ENCODE results near the gene KPNA1.
A peak's percentile ranks its signal among the peaks of the same experiment; 100 is the strongest.

The KPNA1 gene

DNA sequence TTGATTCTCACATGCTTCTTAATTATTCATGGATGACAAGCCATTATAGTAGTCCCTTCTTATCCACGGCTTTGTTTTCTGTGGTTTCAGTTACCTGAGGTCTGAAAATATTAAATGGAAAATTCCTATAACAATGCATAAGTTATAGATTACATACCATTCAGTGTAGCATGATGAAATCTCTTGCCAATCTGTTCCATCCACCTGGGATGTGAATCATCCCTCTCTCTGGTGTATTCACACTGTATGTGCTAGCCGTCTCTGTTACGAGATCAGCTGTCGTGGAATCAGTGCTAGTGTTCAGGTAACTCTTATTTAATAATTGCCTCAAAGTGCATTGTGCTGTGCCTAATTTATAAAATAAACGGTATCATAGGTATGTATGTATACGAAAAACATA is 104.1 kb downstream of the KPNA1 start:
- DNase-seq = no peak

DNA sequence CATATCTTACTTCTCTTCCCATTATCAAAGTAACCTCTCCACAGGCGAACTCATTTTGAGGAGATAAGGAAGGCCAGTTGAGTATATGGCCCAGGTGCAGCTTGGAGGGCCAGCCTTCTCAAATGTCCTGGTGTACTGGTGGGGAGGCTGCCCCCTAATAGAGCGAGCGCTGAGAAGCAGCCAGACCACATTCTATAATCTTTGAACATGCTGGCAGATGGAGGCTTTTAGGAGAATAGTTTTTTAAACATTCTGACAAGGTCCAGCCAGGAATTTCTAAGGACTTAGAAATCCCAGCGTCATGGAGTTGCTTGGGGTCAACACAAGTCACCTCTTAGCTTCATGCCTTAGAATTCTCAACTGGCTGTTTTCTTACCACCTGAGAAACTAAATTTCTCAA is 104.6 kb downstream of the KPNA1 start:
- no peak for DNase-seq

DNA sequence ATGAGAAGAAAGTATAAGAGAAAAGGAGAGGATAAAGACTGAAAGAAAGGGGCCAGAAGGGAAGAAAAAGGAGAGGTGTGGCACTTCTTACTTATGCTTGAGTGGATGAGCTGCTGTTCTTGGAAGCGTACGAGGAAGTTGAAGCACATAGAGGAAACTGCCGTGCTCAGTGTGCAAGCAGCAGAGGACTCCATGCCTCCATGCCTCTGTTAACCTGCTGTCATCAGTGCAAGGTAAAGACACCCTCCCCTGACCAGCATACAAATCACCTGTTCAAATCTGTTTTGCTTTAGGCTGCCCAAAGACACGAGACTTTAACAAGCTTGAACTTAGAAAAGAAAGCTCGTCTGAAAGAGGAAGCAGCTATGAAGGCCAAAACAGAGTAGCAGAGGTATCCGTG is 105.3 kb downstream of the KPNA1 start:
- peak; percentile 5 for DNase-seq

DNA sequence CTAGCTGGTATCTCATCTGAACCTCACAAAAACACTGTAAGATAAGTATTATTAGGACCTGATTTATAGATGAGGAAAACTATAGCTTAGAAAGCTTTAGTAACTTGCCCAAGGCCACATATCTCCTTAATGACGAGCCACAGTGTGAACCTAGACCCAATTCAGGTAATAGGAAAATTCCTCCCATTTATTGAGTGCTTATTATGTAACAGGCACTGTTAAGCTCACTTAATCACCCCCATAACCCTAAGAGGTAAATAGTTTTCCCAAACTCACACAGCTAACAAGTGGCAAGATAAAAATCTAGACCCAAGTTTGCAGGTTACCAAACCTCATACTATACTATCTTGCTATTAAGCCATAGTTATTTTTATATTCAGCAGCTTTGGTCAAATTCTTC is 106.8 kb downstream of the KPNA1 start:
- DNase-seq = no peak

DNA sequence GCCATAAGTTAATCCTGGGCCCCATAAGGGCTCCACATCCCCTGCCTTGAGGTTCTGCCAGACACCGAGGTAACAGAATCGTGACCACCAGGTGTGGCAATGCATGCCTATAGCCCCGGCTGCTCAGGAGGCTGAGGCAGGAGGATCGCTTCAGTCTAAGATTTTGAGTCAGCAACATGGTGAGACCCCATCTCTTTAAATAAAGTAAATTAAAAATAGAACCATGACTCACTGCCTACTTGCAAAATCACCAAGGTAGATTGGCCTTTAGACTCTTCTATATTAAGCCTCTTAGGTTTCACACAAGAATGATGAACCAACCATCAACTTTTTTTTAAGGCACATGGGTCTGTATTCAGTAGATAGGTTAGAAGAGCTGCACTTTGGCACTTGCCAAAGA is 108.5 kb downstream of the KPNA1 start:
- no peak for DNase-seq

DNA sequence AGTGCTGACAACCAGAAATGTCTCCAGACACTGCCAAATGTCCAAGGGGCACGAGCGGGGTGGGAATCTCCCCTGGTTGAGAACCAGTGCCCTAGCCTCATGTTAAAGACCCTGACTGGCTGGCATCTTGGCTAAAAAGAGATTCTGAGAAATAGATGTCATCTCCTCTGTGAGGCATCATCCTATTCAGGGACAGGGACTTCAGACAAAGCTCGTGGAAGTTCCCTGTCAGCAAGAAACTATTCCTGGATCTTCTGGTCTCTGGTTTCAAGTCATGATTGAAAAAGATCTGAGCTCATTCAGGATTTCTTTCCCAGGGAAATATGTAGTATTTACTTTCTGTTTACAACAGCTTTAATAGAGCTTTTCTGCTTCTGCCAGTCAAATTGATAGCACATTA is 109.7 kb downstream of the KPNA1 start:
- no peak for DNase-seq

DNA sequence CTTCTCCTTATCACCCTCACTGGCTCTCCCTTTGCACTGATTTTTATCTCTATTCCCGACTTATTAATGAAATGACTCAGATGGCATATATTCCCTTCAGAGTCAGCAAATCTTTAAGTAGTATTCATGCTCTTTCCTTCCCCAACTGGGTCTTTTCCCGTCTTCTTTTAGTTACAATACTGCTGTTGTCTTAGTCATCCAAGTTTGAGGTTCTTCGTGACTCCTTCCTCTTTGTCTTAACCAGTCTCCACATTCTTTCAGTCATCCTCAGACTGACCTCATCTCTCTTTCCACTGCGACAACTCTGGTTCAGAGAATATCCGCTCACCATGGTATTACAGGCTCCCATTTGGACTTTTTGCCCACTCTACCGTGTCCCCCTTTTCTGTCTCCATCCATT is 111.2 kb downstream of the KPNA1 start:
- DNase-seq = no peak

DNA sequence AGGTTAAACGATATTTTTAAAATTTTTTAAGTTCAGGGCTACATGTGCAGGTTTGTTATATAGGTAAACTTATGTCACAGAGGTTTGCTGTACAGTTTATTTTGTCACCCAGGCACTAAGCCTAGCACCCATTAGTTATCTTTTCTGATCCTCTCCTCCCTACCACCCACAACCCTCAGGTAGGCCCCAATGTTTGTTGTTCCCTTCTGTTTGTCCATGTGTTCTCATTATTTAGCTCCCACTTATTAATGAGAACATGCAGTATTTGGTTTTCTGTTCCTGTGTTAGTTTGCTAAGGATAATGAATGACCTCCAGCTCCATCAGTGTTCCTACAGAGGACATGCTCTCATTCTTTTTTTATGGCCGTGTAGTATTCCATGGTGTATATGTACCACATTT is 115.8 kb downstream of the KPNA1 start:
- no peak for DNase-seq

DNA sequence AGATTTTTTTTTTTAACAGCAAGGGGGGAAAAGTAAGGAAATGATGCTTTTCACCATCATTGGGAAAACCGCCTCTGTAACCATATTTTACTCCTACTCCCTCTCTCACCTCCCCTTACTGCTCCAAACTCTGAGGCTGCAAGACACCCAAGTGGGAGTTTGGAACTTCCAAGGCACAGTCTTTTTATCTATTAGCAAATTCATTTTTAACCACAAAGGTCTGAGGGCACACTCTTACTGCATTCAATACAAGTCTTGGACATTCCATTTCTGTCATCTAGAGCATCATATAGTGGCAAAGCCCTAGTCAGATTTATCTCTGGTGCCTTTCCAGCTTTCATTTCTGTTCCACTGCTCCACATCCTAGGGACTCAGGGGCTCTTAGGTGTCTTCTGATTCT is 117.5 kb downstream of the KPNA1 start:
- DNase-seq = no peak

DNA sequence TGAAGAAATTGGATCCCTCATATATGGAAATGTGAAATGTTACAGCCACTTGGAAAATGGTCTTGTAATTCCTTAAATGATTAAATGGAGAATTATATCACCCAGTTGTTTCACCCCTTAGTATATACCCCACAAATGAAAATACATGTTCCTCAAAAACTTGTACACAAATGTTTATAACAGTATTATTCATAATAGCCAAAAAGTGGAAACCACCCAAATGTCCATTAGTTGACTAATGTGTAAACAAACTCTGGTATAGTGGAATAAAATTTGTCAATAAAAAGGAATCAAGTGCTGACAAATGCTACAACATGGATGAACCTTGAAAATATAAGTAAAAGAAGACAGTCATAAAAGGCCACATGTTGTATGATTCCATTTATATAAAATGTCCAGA is 118.2 kb downstream of the KPNA1 start:
- no peak for DNase-seq

DNA sequence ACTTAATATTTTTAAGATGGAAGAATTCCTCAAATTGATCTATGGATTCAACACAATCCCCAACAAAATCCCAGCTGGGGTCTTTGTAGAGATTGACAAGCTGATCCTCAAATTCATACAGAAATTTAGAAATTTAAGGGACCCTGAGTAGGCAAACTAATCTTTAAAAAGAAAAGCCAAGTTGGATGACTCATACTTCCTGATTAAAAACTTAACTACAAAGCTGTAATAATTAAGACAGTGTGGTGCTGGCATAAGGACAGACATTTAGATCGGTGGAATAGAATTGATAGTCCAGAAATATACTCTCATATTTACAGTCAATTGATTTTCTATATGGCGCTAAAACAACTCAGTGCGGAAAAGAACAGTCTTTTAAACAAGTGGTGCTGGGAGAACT is 119.2 kb downstream of the KPNA1 start:
- no peak for DNase-seq

DNA sequence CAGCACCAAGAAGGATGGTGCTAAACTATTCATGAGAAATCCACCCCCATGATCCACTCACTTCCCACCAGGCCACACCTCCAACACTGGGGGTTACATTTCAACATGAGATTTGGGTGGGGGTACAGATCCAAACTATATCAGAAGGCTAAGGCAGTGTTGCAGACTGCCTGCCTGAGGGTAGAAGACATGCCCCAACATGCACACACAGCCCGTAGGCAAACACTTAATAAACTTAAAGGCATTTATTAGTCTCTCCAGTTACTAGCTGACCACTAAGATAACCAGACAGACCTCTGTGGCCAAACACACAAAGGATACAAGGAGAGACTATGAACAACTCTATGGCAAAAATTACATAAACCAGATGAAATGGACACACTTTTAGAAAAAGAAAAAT is 120.6 kb downstream of the KPNA1 start:
- DNase-seq = no peak

DNA sequence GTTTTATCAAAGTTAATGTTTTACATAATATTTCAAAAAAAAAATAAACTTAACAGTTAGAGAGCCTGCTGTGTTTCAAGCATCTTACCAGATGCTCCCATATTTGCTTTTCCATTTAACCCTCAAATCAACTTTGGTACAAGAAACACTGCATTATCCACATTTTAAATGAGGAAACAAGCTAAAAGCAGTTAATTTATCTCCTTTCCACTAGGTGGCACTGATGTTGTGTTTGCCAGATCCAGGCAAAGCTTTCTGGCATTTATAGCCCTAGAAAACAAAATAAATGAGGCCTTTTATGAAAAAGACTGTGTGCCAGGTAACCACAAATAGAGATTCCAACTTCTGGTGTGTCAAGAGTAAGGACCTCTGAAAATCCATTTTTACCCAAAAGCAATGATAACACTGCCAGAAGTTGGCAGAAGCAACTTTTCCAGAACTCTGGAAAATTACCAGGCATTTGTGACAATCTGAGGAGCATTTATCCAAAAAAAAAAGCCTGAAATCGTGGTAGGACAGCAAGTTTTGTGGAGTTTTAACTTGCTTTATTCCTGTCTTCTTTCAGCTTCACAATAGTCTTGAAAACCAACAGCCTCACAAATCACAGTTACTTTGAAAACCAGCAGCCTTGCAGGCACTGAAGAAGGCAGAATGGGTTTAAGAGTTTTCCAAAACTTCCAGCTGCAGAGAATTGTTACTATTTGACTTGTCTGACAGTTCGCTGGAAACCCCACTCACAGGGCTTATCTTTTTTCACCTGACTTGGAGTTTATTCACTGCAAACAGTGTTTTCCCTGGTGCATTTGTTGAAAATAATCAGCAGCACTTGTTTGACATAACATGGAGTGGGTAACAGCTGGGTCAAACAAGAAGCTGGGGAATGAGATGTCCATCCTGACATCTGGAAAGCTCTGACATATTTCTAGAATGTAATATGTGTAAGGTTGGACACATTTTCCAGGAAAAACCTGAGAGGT is 121.6 kb downstream of the KPNA1 start:
- peak; percentile 4 for DNase-seq

DNA sequence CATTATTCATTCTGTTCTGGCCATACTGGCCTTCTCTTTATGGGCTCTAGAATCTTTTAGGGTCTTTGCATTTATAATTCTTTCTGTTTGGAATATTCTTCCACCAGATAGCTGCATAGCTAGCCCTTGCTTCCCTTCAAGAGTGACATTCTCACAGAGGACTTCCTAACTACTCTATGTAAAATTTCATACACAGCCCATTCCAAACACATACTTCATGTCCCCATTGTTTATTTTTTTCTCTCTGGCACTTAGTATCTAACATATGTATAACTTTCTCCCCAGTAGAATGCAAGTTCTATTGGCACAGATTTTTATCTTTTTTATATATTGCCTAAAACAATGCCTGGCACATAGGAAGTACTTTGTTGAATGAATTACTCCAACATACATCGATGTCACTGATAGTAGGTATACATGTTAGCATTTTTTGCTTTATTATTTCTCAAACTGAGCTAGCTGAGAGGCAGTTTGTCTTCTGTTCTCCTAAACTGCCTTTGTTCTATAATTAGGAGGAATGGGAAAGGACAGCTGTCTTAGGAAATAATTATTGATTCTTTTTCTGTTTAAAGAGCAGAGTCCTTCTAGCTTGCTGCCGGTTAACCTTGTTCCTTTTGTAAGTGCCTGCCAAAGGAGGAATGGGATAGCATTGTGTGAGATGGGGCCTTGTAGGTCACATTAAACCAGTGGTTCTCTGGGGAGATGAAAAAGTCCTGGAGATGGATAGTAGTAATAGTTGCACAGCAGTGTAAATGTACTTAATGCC is 122.9 kb downstream of the KPNA1 start:
- DNase-seq = no peak

DNA sequence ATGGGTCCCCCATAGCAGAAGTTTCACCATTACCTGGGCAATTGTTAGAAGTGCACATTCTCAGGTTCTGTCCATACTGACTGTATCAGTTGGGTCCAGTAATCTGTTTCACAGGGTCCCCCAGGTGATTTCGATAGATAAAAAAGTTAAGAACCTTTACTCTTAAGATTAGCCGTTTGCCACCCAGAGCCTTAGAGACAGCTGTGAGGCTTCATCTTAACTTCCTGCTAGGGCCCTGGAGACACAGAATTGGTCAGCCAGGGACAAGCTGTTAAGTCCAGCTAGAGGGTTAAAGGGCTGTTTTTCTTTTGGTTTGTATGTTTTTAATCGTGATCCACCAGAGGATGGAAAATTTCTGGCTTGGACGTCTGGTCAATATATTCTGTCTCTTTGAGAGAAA is 124.1 kb downstream of the KPNA1 start:
- DNase-seq = no peak

DNA sequence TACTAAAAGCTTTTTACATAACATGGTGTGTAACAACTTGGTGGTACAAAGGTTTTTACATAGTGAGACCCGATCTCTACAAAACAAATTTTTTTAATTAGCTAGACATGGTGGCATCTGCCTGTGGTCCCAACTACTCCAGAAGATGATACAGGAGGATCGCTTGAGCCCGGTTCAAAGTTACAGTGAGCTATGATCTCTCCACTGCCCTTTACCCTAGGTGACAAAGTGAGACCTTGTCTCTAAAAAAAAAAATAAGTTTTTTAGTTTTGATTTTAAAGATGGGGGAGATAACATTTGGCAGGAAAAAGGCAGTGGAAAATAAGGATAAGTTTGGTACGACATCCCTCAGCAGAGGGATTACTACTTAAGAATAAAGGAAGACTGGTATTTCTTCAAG is 124.8 kb downstream of the KPNA1 start:
- no peak for DNase-seq

DNA sequence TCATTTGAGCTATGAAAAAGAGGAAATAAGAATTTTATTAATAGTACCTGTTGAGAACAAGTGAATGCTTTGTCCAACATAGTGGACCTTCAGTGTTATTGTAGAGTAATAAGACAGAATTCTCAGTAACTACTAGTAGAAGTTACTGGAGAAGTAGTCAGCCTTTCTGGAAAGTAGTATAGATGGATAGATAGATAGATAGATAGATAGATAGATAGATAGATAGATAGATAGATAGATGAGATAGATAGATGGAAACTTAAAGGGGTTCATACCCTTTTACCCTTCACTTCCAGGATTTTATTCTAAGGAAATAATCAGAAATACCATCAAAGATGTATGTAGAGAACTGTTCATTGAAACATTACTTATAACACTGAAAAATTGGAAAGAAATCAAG is 125.5 kb downstream of the KPNA1 start:
- no peak for DNase-seq

DNA sequence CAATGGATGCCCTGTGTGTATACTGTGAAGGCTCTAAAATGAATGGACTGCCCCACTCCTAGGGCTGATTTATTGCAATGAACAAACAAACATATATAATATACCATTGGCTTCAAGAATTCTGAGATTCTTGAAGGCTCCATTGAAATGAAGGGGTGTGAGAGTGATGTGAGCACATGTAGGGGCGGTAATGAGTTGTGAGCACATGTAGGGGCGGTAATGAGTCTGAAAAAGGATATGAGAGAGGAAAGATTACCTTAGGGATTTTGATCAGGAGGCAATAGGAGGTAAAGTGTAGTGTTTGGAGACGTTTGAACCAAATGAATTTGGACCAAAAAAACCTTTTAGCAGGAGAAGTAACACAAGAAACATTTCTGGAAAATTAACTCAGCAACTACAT is 127.0 kb downstream of the KPNA1 start:
- DNase-seq = no peak

DNA sequence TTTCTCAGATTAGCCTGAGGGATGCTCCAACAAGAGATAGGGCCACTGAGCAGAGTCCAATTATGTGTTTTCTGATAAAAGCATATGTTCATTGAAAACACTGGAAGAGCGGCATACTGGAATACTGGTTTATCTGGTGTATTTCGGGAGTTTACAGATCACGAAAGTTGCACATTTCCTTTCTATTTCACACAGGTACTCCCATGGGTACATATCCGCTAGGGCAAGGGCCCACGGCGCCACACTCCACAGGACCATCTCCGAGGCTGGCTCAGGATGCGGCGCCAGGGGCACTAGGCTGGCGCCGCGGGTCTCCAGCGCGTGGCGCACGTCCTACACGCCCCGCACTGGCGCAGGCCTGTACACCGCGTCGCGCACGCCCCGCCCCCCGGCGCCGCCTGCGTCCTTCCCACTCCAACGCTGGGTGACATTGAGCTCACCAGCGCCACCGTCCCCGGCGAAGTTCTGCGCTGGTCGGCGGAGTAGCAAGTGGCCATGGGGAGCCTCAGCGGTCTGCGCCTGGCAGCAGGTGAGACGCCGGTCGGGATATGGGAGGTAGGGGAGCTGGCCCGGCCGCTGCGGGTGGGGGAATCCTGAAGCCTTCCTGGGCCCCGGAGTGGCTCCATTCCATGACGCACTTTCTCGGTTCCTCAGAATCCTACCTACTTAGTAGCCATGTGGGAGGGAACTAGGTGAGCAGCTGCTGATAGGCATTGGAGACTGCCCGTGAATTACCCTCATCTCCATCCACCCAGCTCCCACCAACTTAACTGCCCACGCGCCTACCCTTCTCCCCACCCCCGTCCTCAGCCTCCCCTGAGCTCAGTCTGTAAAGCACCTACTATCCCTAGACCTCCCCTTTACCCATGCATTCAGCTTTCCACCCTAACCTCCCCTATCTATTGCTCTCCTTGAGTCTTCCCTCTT is 130.7 kb downstream of the KPNA1 start, which contains the start of gene FAM162A:
FAM162A (plus strand) TSS at position 412 of the 927 bp plus-strand sequence; CDS start at position 496, 84 bp downstream.
- peak; percentile 92 for DNase-seq

DNA sequence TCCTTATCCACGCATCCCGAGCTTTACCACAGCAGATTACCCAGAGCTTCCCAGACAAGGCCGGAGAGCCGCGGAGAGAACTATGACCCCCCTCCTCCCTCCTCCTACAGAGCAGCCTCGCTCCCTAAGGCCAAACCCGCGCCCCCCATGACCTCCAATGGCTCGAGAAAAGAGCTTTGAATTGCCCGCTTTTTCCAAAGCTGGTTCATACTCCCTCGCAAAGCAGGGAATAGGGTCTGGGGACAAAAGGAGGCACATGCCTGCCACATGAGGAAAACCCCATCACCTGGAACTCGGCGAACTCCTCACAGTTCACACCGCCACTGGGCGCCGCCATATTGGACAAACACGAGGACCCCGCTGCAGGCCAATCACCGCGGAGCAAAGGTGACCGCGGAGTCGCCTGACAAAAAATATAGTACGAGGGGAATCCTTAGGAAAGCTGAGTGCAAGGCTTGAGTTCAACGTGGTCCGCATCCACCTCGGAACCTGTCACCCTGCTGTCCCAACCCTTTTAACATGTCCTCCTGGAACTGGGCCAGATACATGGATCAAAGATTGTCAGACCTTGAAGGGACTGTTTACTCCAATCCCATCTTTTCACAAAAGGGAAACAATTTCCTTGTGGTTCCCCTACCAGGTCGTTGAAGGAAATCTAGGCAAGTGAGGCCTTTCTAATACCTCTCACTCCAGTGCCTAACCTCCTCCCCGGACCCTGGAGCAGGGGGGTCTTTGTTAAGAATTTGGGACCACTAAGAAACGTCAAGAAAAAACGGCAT is 131.7 kb downstream of the KPNA1 start, which contains the start of gene MIX23:
MIX23 (minus strand) TSS at position 344 of the 779 bp plus-strand sequence; CDS start at position 337, 7 bp downstream.
- peak; percentile 78 for DNase-seq

DNA sequence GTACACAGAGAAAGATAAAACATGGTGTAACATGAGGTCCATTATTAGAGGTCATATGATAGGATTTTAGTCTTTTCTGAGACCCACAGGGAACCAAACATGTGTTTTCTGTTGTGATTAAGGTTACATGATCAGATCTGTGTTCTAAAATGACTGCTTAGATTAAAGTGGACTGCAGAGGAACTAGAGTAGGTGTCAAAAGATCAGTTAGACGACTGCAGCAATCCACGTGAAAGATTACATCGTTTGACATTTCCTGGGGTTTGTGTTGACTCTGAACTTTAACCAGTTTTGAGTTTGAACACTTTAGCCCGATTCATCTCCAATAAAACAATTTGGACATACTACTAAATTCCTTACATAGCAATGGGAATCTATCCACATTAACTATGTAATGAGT is 136.8 kb downstream of the KPNA1 start:
- DNase-seq = no peak

DNA sequence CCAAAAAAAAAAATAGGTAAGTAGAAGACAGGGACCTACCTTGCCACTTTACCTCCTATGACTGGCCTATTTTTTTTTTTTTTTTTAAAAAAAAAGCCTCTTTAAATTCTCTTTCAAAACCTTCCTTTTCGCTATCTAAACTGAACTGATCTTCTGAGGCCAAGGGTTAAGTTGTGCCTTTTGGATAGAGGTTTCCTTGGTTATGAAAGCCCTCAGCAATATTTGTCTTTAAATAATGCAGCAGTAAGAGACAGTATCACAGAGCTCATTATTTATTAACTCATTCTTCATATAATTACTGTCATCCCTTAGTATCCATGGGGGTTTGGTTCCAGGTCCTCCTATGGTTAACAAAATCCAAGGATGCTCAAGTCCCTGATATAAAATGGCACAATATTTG is 140.7 kb downstream of the KPNA1 start:
- DNase-seq = no peak

All from CD4-positive, alpha-beta T cell treated with Interferon gamma for 1 hour (primary cell).